HL-60 (cell line): ENCODE data around the gene OSBP2.

Experiments
- CTCF ChIP-seq: IDR thresholded peaks from one replicate; pipeline ENCODE4 v1.5.1; 2011; ENCODE audit warnings: low read length, control low read depth, inconsistent platforms; ENCODE audit not compliant: insufficient read depth
- GABPA ChIP-seq: IDR thresholded peaks from 2 replicates; pipeline ENCODE4 v1.6.1; 2012; ENCODE audit warnings: low read depth
- POLR2AphosphoS5 ChIP-seq: IDR thresholded peaks from 2 replicates; pipeline ENCODE4 v1.6.1; 2012; ENCODE audit warnings: low read depth
- REST ChIP-seq: IDR thresholded peaks from 2 replicates; pipeline ENCODE4 v1.6.1; 2012; ENCODE audit warnings: low read depth; ENCODE audit not compliant: insufficient replicate concordance
- SPI1 ChIP-seq: IDR thresholded peaks from 2 replicates; pipeline ENCODE4 v1.6.1; 2012; ENCODE audit warnings: low read depth, mild to moderate bottlenecking, borderline replicate concordance

GRCh38 chr22:30813936-30814335, 119.3 kb downstream of the OSBP2 start:
- no peak for TF ChIP-seq CTCF
- no peak for TF ChIP-seq REST
- no peak for TF ChIP-seq POLR2AphosphoS5
- no peak for TF ChIP-seq GABPA
- no peak for TF ChIP-seq SPI1
